ENCODE data around the gene CFAP70. TPM values are rescaled to one million over a fixed set of nuclear protein-coding genes. Genes with fewer than 3 reads are reported as not detected.

CFAP70 gene
- polyA plus RNA-seq, 1 donor from 2014 or later, result 5.8 TPM

DNA sequence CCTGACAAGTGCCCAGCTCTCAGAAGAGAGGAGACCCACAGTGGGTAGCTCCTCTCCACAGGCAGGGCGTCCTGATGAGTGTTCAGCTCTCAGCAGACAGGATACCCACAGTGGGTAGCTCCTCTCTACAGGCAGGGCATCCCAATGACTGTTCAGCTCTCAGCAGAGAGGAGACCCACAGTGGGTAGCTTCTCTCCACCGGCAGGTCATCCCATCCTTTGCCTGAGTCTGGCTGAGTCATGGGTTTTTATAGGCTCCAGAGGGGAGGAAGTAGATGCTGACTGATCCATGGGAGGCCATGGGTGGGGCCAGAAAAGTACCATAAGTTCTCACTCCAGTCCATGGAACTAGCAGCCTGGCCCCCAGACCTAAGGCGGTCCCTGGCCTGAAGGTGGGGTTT is 18.5 kb downstream of the CFAP70 start:
- H2AFZ ChIP-seq (ENCODE audit: low read depth, low read length), result no peak overlapping the region
- H3K27ac ChIP-seq (ENCODE audit: low read length), result no peak overlapping the region
- no peaks in the 10 kb centered on the region for H3F3A ChIP-seq (ENCODE audit: insufficient read depth, low read length, poor library complexity, severe bottlenecking)
- H3K9me3 ChIP-seq (ENCODE audit: low read length), result no peaks in the 10 kb centered on the region
- H4K20me1 ChIP-seq (ENCODE audit: insufficient read depth), result no peaks in the 10 kb centered on the region
- H3K9ac ChIP-seq (ENCODE audit: low read length), result no peak overlapping the region
- no peaks in the 10 kb centered on the region for H3K79me2 ChIP-seq (replicated peaks; ENCODE audit: insufficient read depth, low read length)
- no peaks in the 10 kb centered on the region for H3K9me2 ChIP-seq (ENCODE audit: insufficient read depth, low read length)
- TF ChIP-seq MXI1 (conservative IDR thresholded peaks at IDR 0.05; ENCODE audit: poor library complexity, severe bottlenecking) (no peak), EP300 (conservative IDR thresholded peaks at IDR 0.05; ENCODE audit: poor library complexity, severe bottlenecking) (no peak), RAD21 (conservative IDR thresholded peaks at IDR 0.05) (no peak), EZH2 (IDR thresholded peaks at IDR 0.05; ENCODE audit: borderline replicate concordance, insufficient read depth, low read length, poor library complexity, severe bottlenecking) (no peak), SMC3 (conservative IDR thresholded peaks at IDR 0.05; ENCODE audit: poor library complexity) (no peak), POLR2AphosphoS5 (IDR thresholded peaks at IDR 0.05) (no peak), TAF1 (IDR thresholded peaks at IDR 0.05; ENCODE audit: low read depth) (no peak)
- TF ChIP-seq, protein P1, sequence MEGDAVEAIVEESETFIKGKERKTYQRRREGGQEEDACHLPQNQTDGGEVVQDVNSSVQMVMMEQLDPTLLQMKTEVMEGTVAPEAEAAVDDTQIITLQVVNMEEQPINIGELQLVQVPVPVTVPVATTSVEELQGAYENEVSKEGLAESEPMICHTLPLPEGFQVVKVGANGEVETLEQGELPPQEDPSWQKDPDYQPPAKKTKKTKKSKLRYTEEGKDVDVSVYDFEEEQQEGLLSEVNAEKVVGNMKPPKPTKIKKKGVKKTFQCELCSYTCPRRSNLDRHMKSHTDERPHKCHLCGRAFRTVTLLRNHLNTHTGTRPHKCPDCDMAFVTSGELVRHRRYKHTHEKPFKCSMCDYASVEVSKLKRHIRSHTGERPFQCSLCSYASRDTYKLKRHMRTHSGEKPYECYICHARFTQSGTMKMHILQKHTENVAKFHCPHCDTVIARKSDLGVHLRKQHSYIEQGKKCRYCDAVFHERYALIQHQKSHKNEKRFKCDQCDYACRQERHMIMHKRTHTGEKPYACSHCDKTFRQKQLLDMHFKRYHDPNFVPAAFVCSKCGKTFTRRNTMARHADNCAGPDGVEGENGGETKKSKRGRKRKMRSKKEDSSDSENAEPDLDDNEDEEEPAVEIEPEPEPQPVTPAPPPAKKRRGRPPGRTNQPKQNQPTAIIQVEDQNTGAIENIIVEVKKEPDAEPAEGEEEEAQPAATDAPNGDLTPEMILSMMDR (IDR thresholded peaks at IDR 0.05; ENCODE audit: poor library complexity, severe bottlenecking), result no peak
- TF ChIP-seq, protein P2, sequence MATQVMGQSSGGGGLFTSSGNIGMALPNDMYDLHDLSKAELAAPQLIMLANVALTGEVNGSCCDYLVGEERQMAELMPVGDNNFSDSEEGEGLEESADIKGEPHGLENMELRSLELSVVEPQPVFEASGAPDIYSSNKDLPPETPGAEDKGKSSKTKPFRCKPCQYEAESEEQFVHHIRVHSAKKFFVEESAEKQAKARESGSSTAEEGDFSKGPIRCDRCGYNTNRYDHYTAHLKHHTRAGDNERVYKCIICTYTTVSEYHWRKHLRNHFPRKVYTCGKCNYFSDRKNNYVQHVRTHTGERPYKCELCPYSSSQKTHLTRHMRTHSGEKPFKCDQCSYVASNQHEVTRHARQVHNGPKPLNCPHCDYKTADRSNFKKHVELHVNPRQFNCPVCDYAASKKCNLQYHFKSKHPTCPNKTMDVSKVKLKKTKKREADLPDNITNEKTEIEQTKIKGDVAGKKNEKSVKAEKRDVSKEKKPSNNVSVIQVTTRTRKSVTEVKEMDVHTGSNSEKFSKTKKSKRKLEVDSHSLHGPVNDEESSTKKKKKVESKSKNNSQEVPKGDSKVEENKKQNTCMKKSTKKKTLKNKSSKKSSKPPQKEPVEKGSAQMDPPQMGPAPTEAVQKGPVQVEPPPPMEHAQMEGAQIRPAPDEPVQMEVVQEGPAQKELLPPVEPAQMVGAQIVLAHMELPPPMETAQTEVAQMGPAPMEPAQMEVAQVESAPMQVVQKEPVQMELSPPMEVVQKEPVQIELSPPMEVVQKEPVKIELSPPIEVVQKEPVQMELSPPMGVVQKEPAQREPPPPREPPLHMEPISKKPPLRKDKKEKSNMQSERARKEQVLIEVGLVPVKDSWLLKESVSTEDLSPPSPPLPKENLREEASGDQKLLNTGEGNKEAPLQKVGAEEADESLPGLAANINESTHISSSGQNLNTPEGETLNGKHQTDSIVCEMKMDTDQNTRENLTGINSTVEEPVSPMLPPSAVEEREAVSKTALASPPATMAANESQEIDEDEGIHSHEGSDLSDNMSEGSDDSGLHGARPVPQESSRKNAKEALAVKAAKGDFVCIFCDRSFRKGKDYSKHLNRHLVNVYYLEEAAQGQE (IDR thresholded peaks at IDR 0.05; ENCODE audit: borderline replicate concordance), result no peak
- no peaks in the 10 kb centered on the region for H3K27me3 ChIP-seq (ENCODE audit: insufficient read depth, low read depth, low read length)
- H3K4me3 ChIP-seq (ENCODE audit: low read length), result no peak overlapping the region
- no peak overlapping the region for H3K4me2 ChIP-seq (ENCODE audit: low read length)
- H3K36me3 ChIP-seq (ENCODE audit: insufficient read depth, low read length), result no peaks in the 10 kb centered on the region

DNA sequence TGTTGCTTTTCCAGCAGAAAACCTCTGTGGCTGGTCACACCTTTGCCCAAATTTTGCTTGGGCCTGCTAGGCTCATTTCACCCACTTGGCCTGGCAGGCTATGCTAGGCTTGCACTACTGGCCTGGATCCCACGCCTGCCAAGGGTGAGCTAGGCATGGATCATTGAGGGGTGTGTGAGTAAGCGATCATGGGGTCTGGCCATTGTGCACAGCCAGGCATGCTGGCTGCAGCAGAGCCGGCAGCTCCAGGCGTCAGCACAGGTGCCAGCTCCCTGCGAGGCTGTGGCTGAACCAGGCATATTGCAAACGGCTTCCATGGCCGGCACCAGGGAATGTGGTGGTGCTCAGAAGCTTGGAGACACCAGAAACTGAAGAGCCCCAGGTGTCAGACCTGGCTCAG is 19.2 kb downstream of the CFAP70 start:
- H3K9me3 ChIP-seq (ENCODE audit: low read length), result no peaks in the 10 kb centered on the region
- H3K27ac ChIP-seq (ENCODE audit: low read length), result no peak overlapping the region
- no peak overlapping the region for H2AFZ ChIP-seq (ENCODE audit: low read depth, low read length)
- H3K9ac ChIP-seq (ENCODE audit: low read length), result no peak overlapping the region
- no peaks in the 10 kb centered on the region for H3K9me2 ChIP-seq (ENCODE audit: insufficient read depth, low read length)
- H3K4me3 ChIP-seq (ENCODE audit: low read length), result no peak overlapping the region
- TF ChIP-seq POLR2AphosphoS5 (IDR thresholded peaks at IDR 0.05), result no peak
- no peak for TF ChIP-seq TAF1 (IDR thresholded peaks at IDR 0.05; ENCODE audit: low read depth)
- no peak for TF ChIP-seq RAD21 (conservative IDR thresholded peaks at IDR 0.05)
- no peak for TF ChIP-seq SMC3 (conservative IDR thresholded peaks at IDR 0.05; ENCODE audit: poor library complexity)
- TF ChIP-seq EZH2 (IDR thresholded peaks at IDR 0.05; ENCODE audit: borderline replicate concordance, insufficient read depth, low read length, poor library complexity, severe bottlenecking), result no peak
- H3K4me2 ChIP-seq (ENCODE audit: low read length), result no peak overlapping the region
- H4K20me1 ChIP-seq (ENCODE audit: insufficient read depth), result no peaks in the 10 kb centered on the region
- H3F3A ChIP-seq (ENCODE audit: insufficient read depth, low read length, poor library complexity, severe bottlenecking), result no peaks in the 10 kb centered on the region
- no peaks in the 10 kb centered on the region for H3K79me2 ChIP-seq (replicated peaks; ENCODE audit: insufficient read depth, low read length)
- no peaks in the 10 kb centered on the region for H3K27me3 ChIP-seq (ENCODE audit: insufficient read depth, low read depth, low read length)
- no peaks in the 10 kb centered on the region for H3K36me3 ChIP-seq (ENCODE audit: insufficient read depth, low read length)

Measured in neural cell (in vitro differentiated cells).